GM19395 (cell line): Measurements from ENCODE around the gene EFNA1.

ENCODE experiments used
- ATAC-seq: cut with Tn5 transposase; IDR thresholded peaks from one replicate; pipeline ENCODE4 v1.9.1; 2021; ENCODE audit warnings: mild to moderate bottlenecking, moderate library complexity; ENCODE audit not compliant: unreplicated experiment

Gene EFNA1

GRCh38 chr1:155123801-155124200 is 3.9 kb upstream of the EFNA1 start:
- no peak for ATAC-seq

- ATAC-seq, result no peak
Observed at GRCh38 chr1:155124503-155125463, 2.9 kb upstream of the EFNA1 start.

GRCh38 chr1:155125511-155125945 is 2.1 kb upstream of the EFNA1 start:
- ATAC-seq, result no peak

GRCh38 chr1:155125946-155126555 is 1.6 kb upstream of the EFNA1 start:
- no peak for ATAC-seq

- ATAC-seq, result no peak
Observed at GRCh38 chr1:155126556-155127104, 1.0 kb upstream of the EFNA1 start.

GRCh38 chr1:155127967-155128754 is 485 bp downstream of the EFNA1 start:
- no peak for ATAC-seq

- ATAC-seq, result no peak
Observed at GRCh38 chr1:155128755-155129473, 1.2 kb downstream of the EFNA1 start.

- no peak for ATAC-seq
Observed at GRCh38 chr1:155130272-155131006, 2.8 kb downstream of the EFNA1 start.

- ATAC-seq, result no peak
Observed at GRCh38 chr1:155131285-155131684, 3.6 kb downstream of the EFNA1 start.

GRCh38 chr1:155131856-155132255 is 4.2 kb downstream of the EFNA1 start:
- ATAC-seq, result no peak

- ATAC-seq, result no peak
Observed at GRCh38 chr1:155133799-155134281, 6.2 kb downstream of the EFNA1 start.

GRCh38 chr1:155134322-155134721 is 6.6 kb downstream of the EFNA1 start:
- ATAC-seq, result no peak

GRCh38 chr1:155134880-155135414 is 7.3 kb downstream of the EFNA1 start:
- ATAC-seq, result no peak

- ATAC-seq, result peak; percentile 75
Observed at GRCh38 chr1:155135415-155136028, 7.8 kb downstream of the EFNA1 start, which contains the start of gene SLC50A1. Gene SLC50A1 (plus strand): TSS chr1:155135852. CDS start chr1:155135912, 60 bp downstream.

GRCh38 chr1:155136748-155137147 is 9.1 kb downstream of the EFNA1 start:
- ATAC-seq, result no peak

- no peak for ATAC-seq
Observed at GRCh38 chr1:155137154-155137949, 9.7 kb downstream of the EFNA1 start.

GRCh38 chr1:155139895-155140629 is 12.4 kb downstream of the EFNA1 start, which contains the start of gene DPM3:
Gene DPM3 (minus strand): TSS chr1:155140531. CDS start chr1:155140240, 291 bp downstream.
- ATAC-seq, result peak; percentile 61
